ENCODE results near the gene NETO1.

DNA sequence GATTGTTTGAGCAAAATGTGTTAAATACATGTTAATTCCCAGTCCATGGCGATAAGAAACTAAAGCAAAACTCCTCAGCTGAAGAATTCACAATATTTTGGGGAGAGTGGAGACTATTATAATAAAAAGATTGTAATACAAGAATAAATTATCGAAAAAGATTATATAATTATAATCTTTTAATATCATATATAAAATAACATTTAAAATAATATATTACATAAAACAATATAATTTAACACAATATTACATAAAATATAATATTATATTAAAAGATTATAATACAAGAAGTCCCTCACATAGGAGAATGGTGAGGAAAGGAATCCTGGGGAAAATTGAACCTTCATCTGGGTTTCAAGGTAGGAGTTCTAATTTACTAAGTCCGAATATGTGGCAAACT lies 33.1 kb downstream of the NETO1 start:
- TF ChIP-seq, protein P1, sequence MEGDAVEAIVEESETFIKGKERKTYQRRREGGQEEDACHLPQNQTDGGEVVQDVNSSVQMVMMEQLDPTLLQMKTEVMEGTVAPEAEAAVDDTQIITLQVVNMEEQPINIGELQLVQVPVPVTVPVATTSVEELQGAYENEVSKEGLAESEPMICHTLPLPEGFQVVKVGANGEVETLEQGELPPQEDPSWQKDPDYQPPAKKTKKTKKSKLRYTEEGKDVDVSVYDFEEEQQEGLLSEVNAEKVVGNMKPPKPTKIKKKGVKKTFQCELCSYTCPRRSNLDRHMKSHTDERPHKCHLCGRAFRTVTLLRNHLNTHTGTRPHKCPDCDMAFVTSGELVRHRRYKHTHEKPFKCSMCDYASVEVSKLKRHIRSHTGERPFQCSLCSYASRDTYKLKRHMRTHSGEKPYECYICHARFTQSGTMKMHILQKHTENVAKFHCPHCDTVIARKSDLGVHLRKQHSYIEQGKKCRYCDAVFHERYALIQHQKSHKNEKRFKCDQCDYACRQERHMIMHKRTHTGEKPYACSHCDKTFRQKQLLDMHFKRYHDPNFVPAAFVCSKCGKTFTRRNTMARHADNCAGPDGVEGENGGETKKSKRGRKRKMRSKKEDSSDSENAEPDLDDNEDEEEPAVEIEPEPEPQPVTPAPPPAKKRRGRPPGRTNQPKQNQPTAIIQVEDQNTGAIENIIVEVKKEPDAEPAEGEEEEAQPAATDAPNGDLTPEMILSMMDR (conservative IDR thresholded peaks at IDR 0.05; ENCODE audit: low read length), result no peak
- no peak for TF ChIP-seq EZH2phosphoT487 (IDR thresholded peaks at IDR 0.05; ENCODE audit: borderline replicate concordance, low read depth, low read length)
